Esophagus squamous epithelium (tissue), 4 donors: ENCODE results near the gene CPLX3.

Experiments used
- CTCF ChIP-seq, 6 experiments: fragments of 450-650 bp in 4 of 6; fragments of 200-600 bp in 2 of 6; sonication (generic) in 2 of 6; IDR thresholded peaks; one replicate each; pipeline ENCODE4 v1.5.1; 2016 to 2019; ENCODE audit warnings: antibody characterized with exemption in 6 of 6, mild to moderate bottlenecking in 4 of 6, moderate library complexity in 4 of 6
- POLR2A ChIP-seq, 4 donors: fragments of 450-650 bp; IDR thresholded peaks; one replicate each; pipeline ENCODE4 v1.6.1; 2017; ENCODE audit warnings: antibody characterized with exemption in 4 of 4, mild to moderate bottlenecking in 4 of 4, moderate library complexity in 3 of 4

DNA sequence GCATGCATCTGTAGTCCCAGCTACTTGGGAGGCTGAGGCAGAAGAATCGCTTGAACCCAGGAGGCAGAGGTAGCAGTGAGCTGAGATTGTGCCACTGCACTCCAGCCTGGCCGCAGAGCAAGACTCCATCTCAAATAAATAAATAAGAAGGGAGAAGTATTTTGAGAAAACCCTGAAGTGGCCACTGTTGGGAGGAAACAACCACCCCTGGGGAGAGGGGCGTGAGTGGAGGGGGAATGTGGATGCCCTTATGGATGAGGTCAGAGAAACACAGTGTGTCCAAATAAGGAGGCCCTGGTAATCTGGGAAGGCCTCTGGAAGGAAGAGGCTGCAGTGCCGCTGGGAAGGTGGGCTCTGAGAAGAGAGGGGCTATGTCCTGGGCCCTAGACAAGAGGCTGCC is 4.2 kb upstream of the CPLX3 start:
- TF ChIP-seq POLR2A (IDR thresholded peaks at IDR 0.05): no peak
- TF ChIP-seq CTCF (IDR thresholded peaks at IDR 0.05): no peak
